ENCODE data around the gene MINAR1.

The MINAR1 gene

GRCh38 chr15:79430901-79431635 is 1.1 kb upstream of the MINAR1 start:
- intact Hi-C loops (cut with DNase I) = no loop called here
- peak in 1 of 42 donors; percentile 37 for DNase-seq

GRCh38 chr15:79432345-79433275 is 474 bp downstream of the MINAR1 start:
- intact Hi-C loops (cut with DNase I) = no loop called here
- DNase-seq = peak in 4 of 42 donors; percentile 4 to 37 (median 20)

GRCh38 chr15:79433276-79433990 is 1.3 kb downstream of the MINAR1 start:
- intact Hi-C loops (cut with DNase I) = no loop called here
- DNase-seq = no peak

GRCh38 chr15:79434361-79434760 is 2.2 kb downstream of the MINAR1 start:
- intact Hi-C loops (cut with DNase I) = no loop called here

GRCh38 chr15:79436037-79436780 is 4.1 kb downstream of the MINAR1 start:
- intact Hi-C loops (cut with DNase I) = no loop called here
- DNase-seq = peak in 1 of 42 donors; percentile 19

More at GRCh38 chr15:79434361-79434760, 2.2 kb downstream of the MINAR1 start:
- DNase-seq = no peak

- intact Hi-C loops (cut with DNase I) = no loop called here
Measured at GRCh38 chr15:79437275-79438000, 5.3 kb downstream of the MINAR1 start.

GRCh38 chr15:79439236-79439635 is 7.1 kb downstream of the MINAR1 start:
- DNase-seq = no peak
- intact Hi-C loops (cut with DNase I) = no loop called here

More at GRCh38 chr15:79437275-79438000, 5.3 kb downstream of the MINAR1 start:
- DNase-seq = peak in 1 of 42 donors; percentile 20

GRCh38 chr15:79440355-79440908 is 8.3 kb downstream of the MINAR1 start:
- intact Hi-C loops (cut with DNase I) = no loop called here
- peak in 1 of 42 donors; percentile 24 for DNase-seq

GRCh38 chr15:79442911-79443310 is 10.8 kb downstream of the MINAR1 start:
- DNase-seq = no peak
- intact Hi-C loops (cut with DNase I) = no loop called here

- no peak for DNase-seq
Measured at GRCh38 chr15:79447060-79447459, 14.9 kb downstream of the MINAR1 start.

GRCh38 chr15:79450648-79451047 is 18.5 kb downstream of the MINAR1 start:
- intact Hi-C loops (cut with DNase I) = no loop called here
- no peak for DNase-seq

More at GRCh38 chr15:79447060-79447459, 14.9 kb downstream of the MINAR1 start:
- intact Hi-C loops (cut with DNase I) = no loop called here

- no peak for DNase-seq
- intact Hi-C loops (cut with DNase I) = no loop called here
Measured at GRCh38 chr15:79451361-79451999, 19.3 kb downstream of the MINAR1 start.

- intact Hi-C loops (cut with DNase I) = no loop called here
- DNase-seq = no peak
Measured at GRCh38 chr15:79452244-79453051, 20.3 kb downstream of the MINAR1 start.

- intact Hi-C loops (cut with DNase I) = no loop called here
- no peak for DNase-seq
Measured at GRCh38 chr15:79453446-79453845, 21.3 kb downstream of the MINAR1 start.

GRCh38 chr15:79454063-79454462 is 21.9 kb downstream of the MINAR1 start:
- intact Hi-C loops (cut with DNase I) = no loop called here
- no peak for DNase-seq

GRCh38 chr15:79455361-79455760 is 23.2 kb downstream of the MINAR1 start:
- DNase-seq = no peak
- intact Hi-C loops (cut with DNase I) = no loop called here

Measured in head of caudate nucleus (tissue), 42 donors.